ENCODE data around the gene ASPN.
A peak's percentile ranks its signal among the peaks of the same experiment; 100 is the strongest.

Gene ASPN

DNA sequence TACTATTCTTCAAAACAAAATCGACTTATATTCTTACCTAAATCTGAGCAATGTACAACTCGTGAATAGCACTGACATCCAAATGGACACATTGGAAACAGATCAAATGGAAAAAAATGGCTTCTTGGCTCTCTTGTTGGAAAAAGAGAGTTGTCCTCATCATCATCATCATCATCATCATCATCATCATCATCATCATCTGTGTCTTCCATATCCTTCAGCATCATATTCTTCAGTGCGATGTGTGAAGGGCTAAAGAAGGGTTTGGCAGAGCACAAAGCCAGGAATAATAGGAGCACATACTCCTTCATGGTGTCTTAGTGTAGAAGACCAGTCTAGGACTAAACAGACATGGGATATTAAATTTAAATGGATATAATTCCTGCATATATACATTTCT lies 7.7 kb downstream of the ASPN start:
- Histone ChIP-seq H3K27ac (ENCODE audit: low read depth, low read length, severe bottlenecking) (no peak overlapping the region), H3K9me3 (ENCODE audit: control insufficient read depth, low read length) (no peaks in the 10 kb centered on the region), H3K36me3 (ENCODE audit: control insufficient read depth, insufficient read depth, low read length) (no peaks in the 10 kb centered on the region), H3K4me3 (ENCODE audit: extremely low read depth, insufficient read depth, low read length, poor library complexity, severe bottlenecking) (no peak overlapping the region), H3K4me1 (ENCODE audit: control insufficient read depth, insufficient read depth, low read length, poor library complexity, severe bottlenecking) (peaks cover 1% of the 10 kb centered on the region)
- 100% methylated on average over 2 of the region's 3 CpGs for WGBS, 2 experiments (ENCODE audit: insufficient coverage in 2 of 2)

GRCh38 chr9:92468206-92468605 lies 14.1 kb downstream of the ASPN start:
- H3K4me3 ChIP-seq (ENCODE audit: extremely low read depth, insufficient read depth, low read length, poor library complexity, severe bottlenecking), result no peak overlapping the region
- no peak overlapping the region for H3K27ac ChIP-seq (ENCODE audit: low read depth, low read length, severe bottlenecking)
- no peaks in the 10 kb centered on the region for H3K9me3 ChIP-seq (ENCODE audit: control insufficient read depth, low read length)
- WGBS, 2 experiments (ENCODE audit: insufficient coverage in 2 of 2), result 90 to 100% methylated on average over 1 to 2 of the region's 2 CpGs
- H3K36me3 ChIP-seq (ENCODE audit: control insufficient read depth, insufficient read depth, low read length), result no peaks in the 10 kb centered on the region
- peaks cover 20% of the 10 kb centered on the region for H3K4me1 ChIP-seq (ENCODE audit: control insufficient read depth, insufficient read depth, low read length, poor library complexity, severe bottlenecking)

DNA sequence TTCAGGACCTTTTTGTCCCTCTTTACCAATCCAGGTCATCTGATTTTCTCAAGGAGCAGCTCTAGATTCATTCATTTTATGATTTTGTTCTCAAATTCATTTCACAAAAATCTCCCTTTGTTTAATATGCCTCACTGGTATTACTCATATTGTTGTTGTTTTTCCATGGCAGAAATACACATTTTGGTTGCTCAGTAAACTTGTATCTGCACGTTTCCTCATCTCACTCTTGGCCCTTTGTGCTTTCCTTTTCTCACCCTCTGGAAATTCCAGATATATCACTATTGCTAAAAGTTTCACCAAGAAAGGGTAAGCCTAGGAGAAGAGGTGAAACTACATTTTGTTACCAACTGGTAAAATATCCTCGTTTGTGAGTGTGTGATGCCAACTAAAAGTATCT lies 14.8 kb downstream of the ASPN start:
- Histone ChIP-seq H3K36me3 (ENCODE audit: control insufficient read depth, insufficient read depth, low read length) (no peaks in the 10 kb centered on the region), H3K27ac (ENCODE audit: low read depth, low read length, severe bottlenecking) (no peak overlapping the region), H3K4me1 (ENCODE audit: control insufficient read depth, insufficient read depth, low read length, poor library complexity, severe bottlenecking) (peaks cover 25% of the 10 kb centered on the region), H3K9me3 (ENCODE audit: control insufficient read depth, low read length) (no peaks in the 10 kb centered on the region), H3K4me3 (ENCODE audit: extremely low read depth, insufficient read depth, low read length, poor library complexity, severe bottlenecking) (no peak overlapping the region)
- WGBS, 2 experiments (ENCODE audit: insufficient coverage in 2 of 2), result 100% methylated on average over 1 to 2 of the region's 2 CpGs

DNA sequence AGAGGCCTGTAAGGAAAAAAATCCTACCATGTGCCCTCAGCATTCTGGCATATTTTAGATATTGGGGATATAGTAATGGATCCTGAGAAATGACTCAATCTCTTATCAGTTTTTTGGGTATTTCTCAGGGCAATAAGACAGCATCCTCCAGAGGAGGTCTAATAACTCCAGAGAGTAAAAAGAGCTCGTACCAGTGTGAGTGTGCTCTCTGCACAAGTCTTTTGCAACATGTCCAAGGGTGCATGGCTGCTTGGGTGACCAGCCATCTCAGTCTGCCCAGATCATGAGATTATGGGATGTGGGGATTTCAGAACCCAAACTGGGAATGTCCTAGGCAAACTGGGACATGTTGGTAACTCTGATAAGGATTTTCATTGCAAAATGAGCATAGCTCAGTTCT lies 15.3 kb downstream of the ASPN start:
- Histone ChIP-seq H3K36me3 (ENCODE audit: control insufficient read depth, insufficient read depth, low read length) (no peaks in the 10 kb centered on the region), H3K4me1 (ENCODE audit: control insufficient read depth, insufficient read depth, low read length, poor library complexity, severe bottlenecking) (peaks cover 25% of the 10 kb centered on the region), H3K27ac (ENCODE audit: low read depth, low read length, severe bottlenecking) (no peak overlapping the region), H3K4me3 (ENCODE audit: extremely low read depth, insufficient read depth, low read length, poor library complexity, severe bottlenecking) (no peak overlapping the region), H3K9me3 (ENCODE audit: control insufficient read depth, low read length) (no peaks in the 10 kb centered on the region)
- WGBS, 2 experiments (ENCODE audit: insufficient coverage in 2 of 2), result 100% methylated on average over 1 of the region's 1 CpG

GRCh38 chr9:92463984-92464383 lies 18.3 kb downstream of the ASPN start:
- Histone ChIP-seq H3K9me3 (ENCODE audit: control insufficient read depth, low read length) (no peaks in the 10 kb centered on the region), H3K4me3 (ENCODE audit: extremely low read depth, insufficient read depth, low read length, poor library complexity, severe bottlenecking) (no peak overlapping the region), H3K36me3 (ENCODE audit: control insufficient read depth, insufficient read depth, low read length) (no peaks in the 10 kb centered on the region), H3K27ac (ENCODE audit: low read depth, low read length, severe bottlenecking) (no peak overlapping the region), H3K4me1 (ENCODE audit: control insufficient read depth, insufficient read depth, low read length, poor library complexity, severe bottlenecking) (peaks cover 25% of the 10 kb centered on the region)
- WGBS, 2 experiments (ENCODE audit: insufficient coverage in 2 of 2), result 70 to 85% methylated on average over 2 to 3 of the region's 3 CpGs

DNA sequence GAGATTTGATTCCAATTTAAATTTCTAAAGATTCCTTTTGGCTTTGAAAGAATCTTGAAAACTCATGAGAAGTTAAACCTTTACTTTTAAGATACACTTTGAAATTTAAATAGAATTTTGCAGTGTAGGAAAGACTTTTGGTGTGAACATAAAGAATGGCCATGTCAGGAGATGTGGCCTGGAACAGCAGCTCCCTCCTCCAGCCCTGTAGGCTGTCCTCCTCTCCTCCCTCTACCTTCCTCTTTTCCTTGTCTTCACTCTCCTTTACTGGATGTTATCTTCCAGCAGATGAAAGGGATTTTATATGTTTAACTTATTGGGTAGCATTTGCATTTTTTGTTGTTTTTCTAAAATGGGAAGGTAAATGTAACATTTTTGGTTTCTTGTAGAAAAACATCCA lies 18.9 kb downstream of the ASPN start:
- Histone ChIP-seq H3K36me3 (ENCODE audit: control insufficient read depth, insufficient read depth, low read length) (no peaks in the 10 kb centered on the region), H3K4me3 (ENCODE audit: extremely low read depth, insufficient read depth, low read length, poor library complexity, severe bottlenecking) (no peak overlapping the region), H3K9me3 (ENCODE audit: control insufficient read depth, low read length) (no peaks in the 10 kb centered on the region), H3K4me1 (ENCODE audit: control insufficient read depth, insufficient read depth, low read length, poor library complexity, severe bottlenecking) (peaks cover 25% of the 10 kb centered on the region), H3K27ac (ENCODE audit: low read depth, low read length, severe bottlenecking) (peak overlapping the region; percentile 19)

DNA sequence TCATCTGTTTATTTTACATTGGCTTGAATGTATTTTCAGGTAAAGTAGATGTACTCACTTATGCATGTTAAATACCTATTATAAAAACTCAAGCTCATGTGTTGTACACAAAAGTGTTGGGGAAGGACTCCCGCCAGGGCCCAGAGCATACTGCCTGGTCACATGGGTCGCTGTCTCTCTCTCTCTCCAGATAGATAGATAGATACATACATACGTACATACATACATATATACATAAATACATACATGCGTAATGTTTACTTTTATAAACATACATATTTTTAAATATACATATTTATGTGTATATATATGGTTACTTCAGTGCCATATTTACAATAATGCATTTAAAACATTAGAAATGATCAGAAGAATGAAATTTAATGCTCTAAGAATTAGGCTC lies 24.7 kb downstream of the ASPN start:
- no peak overlapping the region for H3K27ac ChIP-seq (ENCODE audit: low read depth, low read length, severe bottlenecking)
- no peaks in the 10 kb centered on the region for H3K9me3 ChIP-seq (ENCODE audit: control insufficient read depth, low read length)
- H3K4me1 ChIP-seq (ENCODE audit: control insufficient read depth, insufficient read depth, low read length, poor library complexity, severe bottlenecking), result no peaks in the 10 kb centered on the region
- WGBS, 2 experiments (ENCODE audit: insufficient coverage in 2 of 2), result no CpG with 5 or more reads among the region's 4 CpGs
- H3K4me3 ChIP-seq (ENCODE audit: extremely low read depth, insufficient read depth, low read length, poor library complexity, severe bottlenecking), result no peak overlapping the region
- no peaks in the 10 kb centered on the region for H3K36me3 ChIP-seq (ENCODE audit: control insufficient read depth, insufficient read depth, low read length)

DNA sequence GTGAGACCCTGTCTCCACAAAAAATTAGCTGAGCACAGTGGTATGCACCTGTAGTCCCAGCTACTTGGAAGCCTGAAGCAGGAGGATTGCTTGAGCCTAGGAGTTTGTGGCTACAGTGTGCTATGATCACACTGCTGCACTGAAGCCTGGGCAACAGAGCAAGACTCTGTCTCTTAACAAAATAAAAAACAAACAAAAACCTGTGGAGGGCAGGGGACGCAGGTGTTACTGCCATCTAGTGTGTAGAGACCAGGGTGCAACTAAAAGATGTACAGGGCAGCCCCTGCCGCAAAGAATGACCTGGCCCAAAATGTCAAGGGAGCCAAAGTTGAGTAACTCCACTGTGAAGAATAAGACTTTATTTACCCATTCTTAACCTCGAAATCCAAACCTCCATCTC lies 27.1 kb downstream of the ASPN start:
- Histone ChIP-seq H3K36me3 (ENCODE audit: control insufficient read depth, insufficient read depth, low read length) (no peaks in the 10 kb centered on the region), H3K9me3 (ENCODE audit: control insufficient read depth, low read length) (no peaks in the 10 kb centered on the region), H3K4me1 (ENCODE audit: control insufficient read depth, insufficient read depth, low read length, poor library complexity, severe bottlenecking) (no peaks in the 10 kb centered on the region), H3K27ac (ENCODE audit: low read depth, low read length, severe bottlenecking) (no peak overlapping the region), H3K4me3 (ENCODE audit: extremely low read depth, insufficient read depth, low read length, poor library complexity, severe bottlenecking) (no peak overlapping the region)
- WGBS, 2 experiments (ENCODE audit: insufficient coverage in 2 of 2), result 75% methylated on average over 2 of the region's 3 CpGs; no CpG with 5 or more reads in 1 of the 2 experiments

- no peak overlapping the region for H3K27ac ChIP-seq (ENCODE audit: low read depth, low read length, severe bottlenecking)
- H3K36me3 ChIP-seq (ENCODE audit: control insufficient read depth, insufficient read depth, low read length), result no peaks in the 10 kb centered on the region
- no peaks in the 10 kb centered on the region for H3K9me3 ChIP-seq (ENCODE audit: control insufficient read depth, low read length)
- H3K4me1 ChIP-seq (ENCODE audit: control insufficient read depth, insufficient read depth, low read length, poor library complexity, severe bottlenecking), result peaks cover 7% of the 10 kb centered on the region
- H3K4me3 ChIP-seq (ENCODE audit: extremely low read depth, insufficient read depth, low read length, poor library complexity, severe bottlenecking), result no peak overlapping the region
Observed at GRCh38 chr9:92446536-92446935, 35.8 kb downstream of the ASPN start.

DNA sequence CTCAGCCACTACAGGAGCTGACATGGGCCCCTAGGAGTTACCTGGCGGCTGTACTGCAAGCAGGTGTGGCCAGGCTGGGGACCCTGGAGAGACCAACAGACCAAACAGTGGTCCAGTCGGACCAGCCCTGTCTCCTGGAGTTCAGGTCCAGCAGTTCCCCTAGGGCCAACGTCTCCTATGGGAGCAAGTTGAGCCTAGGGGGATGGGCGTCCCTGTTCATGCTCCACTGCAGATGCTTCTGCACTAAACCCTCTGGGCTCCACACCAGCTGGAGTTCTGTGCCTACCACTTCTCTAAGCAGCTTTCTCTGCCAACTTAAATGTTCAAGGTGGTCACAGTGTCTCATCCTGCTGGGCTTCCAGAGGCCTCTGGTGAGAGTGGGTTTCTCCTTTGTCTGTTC lies 37.5 kb downstream of the ASPN start:
- H3K27ac ChIP-seq (ENCODE audit: low read depth, low read length, severe bottlenecking), result no peak overlapping the region
- H3K36me3 ChIP-seq (ENCODE audit: control insufficient read depth, insufficient read depth, low read length), result no peaks in the 10 kb centered on the region
- no peak overlapping the region for H3K4me3 ChIP-seq (ENCODE audit: extremely low read depth, insufficient read depth, low read length, poor library complexity, severe bottlenecking)
- H3K9me3 ChIP-seq (ENCODE audit: control insufficient read depth, low read length), result no peaks in the 10 kb centered on the region
- 87 to 98% methylated on average over 4 of the region's 4 CpGs for WGBS, 2 experiments (ENCODE audit: insufficient coverage in 2 of 2)
- peaks cover 7% of the 10 kb centered on the region for H3K4me1 ChIP-seq (ENCODE audit: control insufficient read depth, insufficient read depth, low read length, poor library complexity, severe bottlenecking)

- 89% methylated on average over 3 of the region's 6 CpGs; no CpG with 5 or more reads in 1 of the 2 experiments for WGBS, 2 experiments (ENCODE audit: insufficient coverage in 2 of 2)
- Histone ChIP-seq H3K36me3 (ENCODE audit: control insufficient read depth, insufficient read depth, low read length) (no peaks in the 10 kb centered on the region), H3K27ac (ENCODE audit: low read depth, low read length, severe bottlenecking) (no peak overlapping the region)
Observed at GRCh38 chr9:92440751-92441046, 41.6 kb downstream of the ASPN start.

More at GRCh38 chr9:92440751-92441046, 41.6 kb downstream of the ASPN start:
- H3K4me1 ChIP-seq (ENCODE audit: control insufficient read depth, insufficient read depth, low read length, poor library complexity, severe bottlenecking), result no peaks in the 10 kb centered on the region
- no peaks in the 10 kb centered on the region for H3K9me3 ChIP-seq (ENCODE audit: control insufficient read depth, low read length)
- no peak overlapping the region for H3K4me3 ChIP-seq (ENCODE audit: extremely low read depth, insufficient read depth, low read length, poor library complexity, severe bottlenecking)

Measured in mesodermal cell (in vitro differentiated cells).